GM19452 (cell line): Measurements from ENCODE around the gene GAS5.

Source experiments
- ATAC-seq: cut with Tn5 transposase; IDR thresholded peaks from one replicate; pipeline ENCODE4 v1.9.1; 2021; ENCODE audit not compliant: unreplicated experiment

GAS5 gene

DNA sequence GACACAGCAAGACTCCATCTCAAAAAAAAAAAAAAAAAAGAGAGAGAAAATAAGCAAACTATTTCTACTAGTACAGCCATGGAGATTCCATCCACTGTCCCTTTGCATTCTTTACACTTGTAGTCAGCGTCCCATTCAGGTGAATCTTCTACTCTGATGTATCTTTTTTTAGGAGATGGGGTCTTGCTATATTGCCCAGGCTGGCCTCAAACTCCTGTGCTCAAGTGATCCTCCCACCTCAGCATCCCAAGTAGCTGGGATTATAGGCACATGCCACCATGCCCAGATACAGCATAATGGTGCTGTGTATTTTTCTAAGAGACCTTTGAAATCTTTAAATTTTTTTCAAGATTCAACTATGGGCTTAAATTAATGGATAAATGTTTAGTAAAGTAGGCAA is 35.0 kb downstream of the GAS5 start:
- ATAC-seq, result no peak

DNA sequence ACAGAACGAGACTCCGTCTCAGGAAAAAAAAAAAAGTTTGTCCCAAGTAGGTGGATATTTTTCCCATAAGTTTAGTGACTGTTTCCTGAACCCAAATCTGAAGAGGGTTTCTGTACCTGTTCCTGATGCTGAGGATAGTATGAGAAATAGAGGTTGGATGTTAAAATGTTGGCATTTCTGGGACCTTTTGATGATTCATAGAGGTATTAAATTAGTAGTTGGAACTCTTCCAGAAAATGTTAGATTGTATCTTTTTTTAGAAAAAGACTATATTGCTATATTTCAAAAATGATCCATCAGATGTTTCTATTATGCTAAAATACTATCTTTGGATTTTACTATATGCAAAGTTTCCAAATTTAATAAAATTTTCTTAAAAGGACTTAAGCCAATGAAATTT is 40.2 kb downstream of the GAS5 start:
- ATAC-seq, result no peak

DNA sequence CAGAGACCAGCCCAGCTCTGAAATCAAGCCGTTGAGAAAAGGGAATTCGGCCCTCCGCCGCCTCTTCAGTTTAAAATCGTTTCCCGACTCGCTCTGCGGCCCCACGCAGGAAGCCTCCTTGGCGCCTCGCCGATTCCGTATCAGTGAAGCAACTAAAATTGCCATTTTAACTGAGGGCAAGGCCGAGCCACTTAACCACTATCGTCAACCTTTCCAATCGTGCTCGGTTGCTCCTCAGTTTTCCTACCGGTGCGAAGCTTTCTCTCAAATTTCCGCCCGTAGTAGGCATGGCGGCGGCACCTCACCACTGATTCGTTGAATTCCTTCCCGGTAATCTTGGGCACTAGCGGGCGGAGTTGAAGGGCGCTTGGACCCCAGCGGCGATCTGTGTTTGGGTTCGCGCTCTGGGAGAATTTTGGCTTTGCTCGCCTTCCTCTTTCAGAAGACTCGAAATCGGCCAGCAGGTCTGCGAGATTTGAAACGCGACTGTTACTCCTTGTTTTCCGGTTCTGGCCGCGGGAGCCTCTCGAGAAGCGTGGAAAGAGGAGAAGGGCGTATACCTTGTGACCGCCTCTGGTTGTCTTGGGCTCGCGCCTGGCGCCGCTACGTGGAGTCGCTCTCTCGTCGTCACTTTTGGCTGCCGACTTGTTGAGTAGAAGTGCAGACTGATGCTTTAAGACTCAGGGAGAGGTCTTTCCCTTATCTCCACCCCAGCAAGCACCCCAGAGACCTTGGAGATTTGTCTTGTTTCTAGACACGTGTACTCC is 43.3 kb downstream of the GAS5 start, which contains the start of the genes CENPL and DARS2:
CENPL (minus strand) TSS at position 569 of the 767 bp plus-strand sequence. CDS start 13,584 bp downstream, outside the sequence.
DARS2 (plus strand) TSS at position 359 of the 767 bp plus-strand sequence. CDS start 557 bp downstream, outside the sequence.
- ATAC-seq, result peak; percentile 83

DNA sequence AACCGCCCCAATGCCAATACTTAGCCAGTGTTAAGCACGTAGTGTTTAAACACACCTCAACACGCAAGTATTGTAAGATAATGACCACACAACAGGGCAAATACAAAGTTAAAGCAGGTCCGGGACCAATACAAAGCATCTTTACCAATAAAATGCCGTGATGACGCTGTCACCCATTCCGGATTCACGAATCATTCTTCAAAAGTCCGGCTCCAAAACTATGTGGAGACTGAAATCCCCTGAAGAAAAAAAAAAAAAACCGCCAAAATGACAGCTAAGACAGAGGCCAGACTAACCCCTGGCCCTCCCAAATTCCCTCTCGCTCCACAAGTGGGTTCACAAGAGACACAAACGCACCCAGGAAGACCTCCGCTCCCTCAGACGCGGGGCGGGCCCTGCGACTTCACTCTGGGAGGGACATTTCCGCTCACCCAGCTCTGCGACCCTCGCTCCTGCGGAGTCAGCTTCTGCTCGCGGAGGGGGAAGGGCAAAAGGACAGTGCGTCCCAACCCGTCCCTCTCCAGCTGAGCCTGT is 43.9 kb downstream of the GAS5 start:
- ATAC-seq, result peak; percentile 51

DNA sequence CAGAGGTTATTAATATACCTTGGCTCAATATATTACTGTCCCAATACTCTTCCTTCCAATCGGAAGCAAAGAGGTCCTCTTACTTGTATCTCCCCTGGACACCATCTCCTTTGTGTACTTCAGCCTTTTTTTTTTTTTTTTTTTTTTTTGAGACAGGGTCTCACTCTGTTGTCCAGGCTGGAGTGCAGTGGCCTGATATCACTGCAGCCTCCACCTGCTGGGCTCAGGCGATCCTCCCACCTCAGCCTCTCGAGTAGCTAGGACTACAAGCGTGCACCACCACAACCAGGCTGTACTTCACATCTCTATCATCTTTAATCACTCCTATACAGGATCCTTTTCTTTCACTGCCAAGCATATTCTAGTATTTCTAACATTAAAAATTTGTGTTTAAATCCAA is 46.1 kb downstream of the GAS5 start:
- no peak for ATAC-seq

DNA sequence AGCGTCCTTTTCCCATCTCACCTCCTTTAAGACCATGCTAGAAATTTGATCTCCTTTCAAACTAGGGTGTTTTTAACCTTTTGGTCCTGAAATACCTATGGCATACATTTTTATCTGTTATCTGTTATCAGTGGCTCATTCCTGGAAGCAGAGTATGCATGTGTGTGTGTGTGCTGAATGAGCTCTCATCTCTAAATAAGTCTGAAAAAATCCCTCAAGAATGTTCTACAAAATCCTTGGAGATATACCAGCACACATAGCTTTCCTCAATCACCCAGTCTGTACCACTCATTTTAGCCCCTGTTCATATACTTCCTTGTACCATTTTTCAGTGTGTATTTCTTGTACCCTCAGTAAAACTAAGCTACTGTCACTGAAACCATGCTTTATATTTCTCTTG is 49.3 kb downstream of the GAS5 start:
- ATAC-seq, result no peak
